NCI-H526 treated with DMSO at 0.1 percent for 48 hours (cell line): Measurements from ENCODE around the gene MCC.

ENCODE experiments used
- DNase-seq: peaks from one replicate; lab custom pipeline; 2025; lab: John Stamatoyannopoulos, UW

Gene MCC

DNA sequence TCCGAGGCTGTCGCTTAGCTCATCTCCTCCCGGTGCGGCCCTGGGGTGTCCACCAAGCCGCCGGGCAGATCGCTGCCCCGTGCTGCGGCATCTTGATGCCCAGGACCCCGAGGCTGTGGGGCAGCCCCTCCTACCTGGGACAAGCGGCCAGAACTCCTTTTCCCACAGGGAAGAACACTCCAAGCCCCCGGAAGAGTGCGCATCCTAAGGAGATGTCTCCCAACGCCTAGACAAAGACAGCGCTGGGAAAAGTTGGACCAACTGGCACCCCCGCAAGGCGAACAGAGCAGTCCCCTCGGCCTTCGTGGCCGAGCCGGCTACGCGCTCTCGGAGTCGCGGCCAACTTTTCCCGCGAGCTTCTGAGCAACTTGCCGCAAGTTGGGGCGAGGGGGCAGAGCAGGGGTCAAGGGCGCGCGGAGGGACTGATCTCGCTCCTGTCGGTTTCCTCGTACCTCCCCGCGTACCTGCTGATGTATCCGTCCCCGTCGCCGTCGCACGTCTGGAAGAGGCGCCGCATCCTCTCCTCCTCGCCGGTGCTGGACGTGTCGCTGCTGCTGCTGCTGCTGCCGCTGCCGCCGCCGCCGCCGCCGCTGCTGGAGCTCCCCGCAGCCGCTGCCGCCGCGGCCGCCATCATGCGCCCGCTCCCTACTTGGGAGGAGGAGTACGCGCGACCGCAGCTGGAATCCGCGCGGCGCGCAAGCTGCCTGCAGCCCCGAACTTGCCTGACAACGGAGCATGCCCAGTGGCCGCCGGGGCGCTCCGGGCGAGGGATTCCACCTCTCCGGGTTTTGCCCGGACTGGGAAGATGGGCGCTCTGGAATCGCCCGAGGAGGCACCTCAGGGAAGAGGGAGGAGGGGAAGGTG, at the start of gene MCC:
Gene MCC (minus strand): TSS at position 673 of the 864 bp plus-strand sequence.
- peak; percentile 61 for DNase-seq

DNA sequence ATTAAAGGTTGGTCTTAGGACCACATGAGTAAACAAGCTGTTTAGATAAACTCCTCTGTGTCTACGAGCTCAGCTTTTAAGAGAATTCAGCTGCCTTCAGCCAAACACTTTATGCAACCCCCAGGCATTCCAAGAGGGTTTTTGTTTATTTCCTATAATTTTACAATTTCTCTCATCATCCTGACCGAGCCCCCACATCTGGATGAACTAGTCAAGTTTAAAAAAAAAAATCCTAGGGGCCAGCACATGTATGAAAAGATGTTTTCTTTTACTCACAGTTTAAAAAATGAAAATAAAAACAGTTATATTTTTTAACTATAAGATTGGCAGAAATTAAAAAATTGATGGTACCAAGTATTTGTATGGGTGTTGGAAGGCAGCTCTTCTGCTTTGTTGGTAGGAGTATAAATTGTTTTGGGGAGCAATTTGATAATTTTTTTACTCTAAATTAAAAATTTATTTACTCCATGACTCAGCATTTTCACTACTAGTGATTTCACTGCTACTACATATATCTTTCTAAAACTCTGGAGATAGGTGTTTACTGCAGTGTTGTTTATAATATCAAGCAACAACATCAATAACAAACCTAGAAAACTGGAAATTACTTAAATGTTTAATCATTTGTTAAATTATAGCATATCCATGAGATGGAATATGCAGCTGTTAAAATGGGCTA, 43.4 kb upstream of the MCC start:
- DNase-seq: no peak

DNA sequence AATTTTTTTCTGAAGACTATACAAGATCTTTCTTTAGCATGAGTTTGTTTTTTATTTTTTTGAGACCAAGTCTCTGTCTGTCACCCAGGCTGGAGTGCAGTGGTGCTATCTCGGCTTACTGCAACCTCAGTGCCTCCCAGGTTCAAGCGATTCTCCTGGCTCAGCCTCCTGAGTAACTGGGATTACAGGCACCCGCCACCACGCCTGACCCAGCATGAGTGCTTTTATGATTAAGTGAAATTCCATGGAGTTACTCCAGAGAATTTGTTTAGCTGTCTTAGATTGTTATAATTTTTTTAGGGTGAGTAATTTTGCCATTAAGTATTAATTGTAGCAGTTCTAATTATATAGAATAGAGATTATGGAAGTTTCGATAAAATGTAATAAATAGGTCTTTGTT, 39.5 kb upstream of the MCC start:
- DNase-seq: no peak

DNA sequence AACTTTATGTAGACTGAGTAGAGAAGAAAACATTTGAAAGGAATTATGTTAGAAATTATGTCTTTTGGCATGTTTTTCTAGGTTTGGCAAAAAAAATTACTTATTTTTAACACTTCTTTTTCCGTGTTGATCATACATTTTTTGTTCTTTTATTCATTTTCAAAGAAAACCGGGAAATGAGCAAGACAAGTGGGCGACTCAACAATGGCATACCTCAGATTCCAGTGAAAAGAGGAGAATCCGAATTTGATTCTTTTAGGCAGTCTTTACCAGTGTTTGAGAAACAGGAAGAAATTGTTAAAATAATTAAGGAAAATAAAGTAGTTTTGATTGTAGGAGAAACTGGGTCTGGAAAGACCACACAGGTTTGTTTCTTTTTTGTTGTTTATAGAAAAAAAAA, 38.2 kb upstream of the MCC start:
- DNase-seq: no peak

DNA sequence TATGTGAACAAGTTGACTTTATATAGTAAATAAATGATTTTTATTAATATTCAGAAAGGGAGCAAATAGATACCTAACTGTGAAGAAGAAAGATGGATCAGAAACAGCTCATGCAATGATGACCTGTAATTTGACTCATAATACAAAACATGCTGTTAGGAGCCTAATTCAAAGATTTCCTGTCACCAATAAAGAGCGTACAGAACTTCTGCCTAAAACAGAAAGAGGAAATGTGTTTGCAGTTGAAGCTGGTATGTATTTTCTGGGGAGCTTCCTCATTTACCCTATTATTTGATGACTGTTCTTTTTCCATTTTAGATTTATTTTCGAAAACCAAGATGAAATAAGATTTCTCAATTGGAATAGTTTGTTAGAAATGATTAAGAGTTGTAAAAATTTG, 36.7 kb upstream of the MCC start:
- DNase-seq: no peak

DNA sequence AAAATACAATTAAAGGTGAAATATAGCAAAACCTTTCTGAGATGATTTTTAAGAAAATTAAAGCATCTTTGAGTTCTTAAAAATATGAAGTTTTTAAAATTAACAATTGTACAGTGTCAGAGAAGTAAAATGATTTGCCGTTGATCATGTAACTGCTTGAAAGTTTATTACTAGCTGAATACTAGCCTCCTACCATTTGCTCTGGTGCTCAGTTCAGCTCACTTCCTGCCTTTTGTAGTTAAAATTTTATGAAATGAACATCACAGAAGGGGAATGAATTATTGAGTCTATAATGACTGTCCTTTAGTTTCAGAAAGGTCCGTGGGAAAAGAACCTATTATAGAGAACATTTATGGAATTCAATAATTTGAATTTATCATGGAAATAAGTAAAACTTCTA, 34.9 kb upstream of the MCC start:
- no peak for DNase-seq

DNA sequence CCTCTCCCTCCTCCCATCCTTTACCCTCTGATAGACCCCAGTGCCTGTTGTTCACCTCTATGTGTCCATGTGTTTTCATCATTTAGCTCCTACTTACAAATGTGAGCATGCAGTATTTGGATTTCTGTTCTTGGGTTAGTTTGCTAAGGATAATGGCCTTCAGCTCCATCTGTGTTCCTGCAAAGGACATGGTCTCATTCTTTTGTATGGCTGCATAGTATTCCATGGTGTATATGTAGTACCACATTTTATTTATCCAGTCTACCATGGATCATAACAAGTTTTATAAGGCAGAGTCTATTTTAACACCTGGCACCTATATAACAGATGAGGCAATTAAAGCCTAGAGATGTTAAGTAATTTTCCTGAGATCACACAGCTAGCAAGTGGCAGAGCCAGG, 32.6 kb upstream of the MCC start:
- no peak for DNase-seq

DNA sequence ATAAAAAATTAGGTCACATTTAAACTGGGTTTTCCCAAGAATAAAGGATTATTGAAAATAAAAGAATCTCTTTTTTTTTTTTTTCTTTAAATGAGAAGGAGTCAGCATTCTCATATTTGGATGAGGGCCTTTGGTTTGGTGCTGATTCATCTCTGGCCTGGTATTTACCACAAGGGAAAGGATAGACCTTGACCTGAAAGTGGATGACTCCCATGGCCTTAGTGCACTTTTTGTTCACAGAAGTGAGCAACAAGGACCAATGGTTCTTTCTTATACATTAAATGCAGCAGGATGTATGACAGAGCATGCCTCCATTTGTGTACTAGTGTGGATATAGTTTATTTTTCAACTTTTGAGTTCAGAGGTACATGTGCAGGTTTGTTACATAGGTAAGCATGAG, 32.2 kb upstream of the MCC start:
- DNase-seq: no peak

DNA sequence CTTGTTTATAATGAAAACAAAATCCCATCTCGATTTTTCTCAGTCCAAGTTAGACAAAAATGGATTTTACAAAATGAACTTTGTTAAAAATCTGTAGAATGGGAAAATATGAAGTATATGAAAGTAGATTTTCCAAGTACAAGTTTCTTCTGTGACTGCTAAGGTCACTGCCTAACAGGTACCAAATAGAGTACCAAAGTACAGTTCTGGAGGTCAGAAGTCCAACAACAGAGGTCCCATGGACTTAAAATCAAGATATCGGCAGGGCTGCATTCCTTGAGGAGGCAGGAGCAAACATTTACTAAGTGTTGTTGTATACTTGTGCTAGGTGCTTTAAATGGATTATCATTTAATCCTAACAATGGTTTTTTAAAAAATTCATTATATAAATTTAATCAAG, 31.2 kb upstream of the MCC start:
- DNase-seq: no peak

DNA sequence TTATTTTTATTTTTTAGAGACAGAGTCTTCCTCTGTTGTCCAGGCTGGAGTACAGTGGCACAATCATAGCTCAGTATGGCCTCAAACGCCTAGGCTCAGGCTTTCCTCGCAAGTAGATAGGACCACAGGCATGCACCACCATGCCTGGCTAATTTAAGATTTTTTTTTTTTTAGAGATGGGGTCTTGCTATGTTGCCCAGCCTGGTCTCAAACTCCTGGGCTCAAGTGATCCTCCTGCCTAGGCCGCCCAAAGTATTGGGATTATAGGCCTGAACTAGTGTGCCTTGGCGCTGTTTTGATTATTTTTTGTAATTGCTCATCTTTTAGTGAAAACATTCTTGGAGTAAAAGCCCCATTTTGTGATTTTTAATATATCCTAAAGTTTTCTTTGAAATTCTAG, 30.6 kb upstream of the MCC start:
- DNase-seq: no peak

DNA sequence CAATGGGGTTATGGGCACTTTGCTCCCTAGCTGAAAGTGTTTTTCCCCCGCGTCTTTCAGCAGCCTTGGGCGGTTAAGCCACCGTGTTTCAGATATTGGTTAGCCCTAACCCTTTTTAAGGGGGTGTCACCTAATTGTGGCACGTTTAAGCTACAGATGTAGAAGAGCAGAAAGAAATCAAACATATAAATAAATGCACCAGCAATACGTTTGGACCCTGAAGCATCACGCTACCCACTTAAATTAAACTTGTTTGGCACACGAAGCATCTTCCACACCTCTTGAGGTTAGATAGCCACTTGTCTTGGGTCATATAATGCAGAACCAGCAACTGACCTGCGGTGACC, 26.0 kb upstream of the MCC start:
- no peak for DNase-seq

DNA sequence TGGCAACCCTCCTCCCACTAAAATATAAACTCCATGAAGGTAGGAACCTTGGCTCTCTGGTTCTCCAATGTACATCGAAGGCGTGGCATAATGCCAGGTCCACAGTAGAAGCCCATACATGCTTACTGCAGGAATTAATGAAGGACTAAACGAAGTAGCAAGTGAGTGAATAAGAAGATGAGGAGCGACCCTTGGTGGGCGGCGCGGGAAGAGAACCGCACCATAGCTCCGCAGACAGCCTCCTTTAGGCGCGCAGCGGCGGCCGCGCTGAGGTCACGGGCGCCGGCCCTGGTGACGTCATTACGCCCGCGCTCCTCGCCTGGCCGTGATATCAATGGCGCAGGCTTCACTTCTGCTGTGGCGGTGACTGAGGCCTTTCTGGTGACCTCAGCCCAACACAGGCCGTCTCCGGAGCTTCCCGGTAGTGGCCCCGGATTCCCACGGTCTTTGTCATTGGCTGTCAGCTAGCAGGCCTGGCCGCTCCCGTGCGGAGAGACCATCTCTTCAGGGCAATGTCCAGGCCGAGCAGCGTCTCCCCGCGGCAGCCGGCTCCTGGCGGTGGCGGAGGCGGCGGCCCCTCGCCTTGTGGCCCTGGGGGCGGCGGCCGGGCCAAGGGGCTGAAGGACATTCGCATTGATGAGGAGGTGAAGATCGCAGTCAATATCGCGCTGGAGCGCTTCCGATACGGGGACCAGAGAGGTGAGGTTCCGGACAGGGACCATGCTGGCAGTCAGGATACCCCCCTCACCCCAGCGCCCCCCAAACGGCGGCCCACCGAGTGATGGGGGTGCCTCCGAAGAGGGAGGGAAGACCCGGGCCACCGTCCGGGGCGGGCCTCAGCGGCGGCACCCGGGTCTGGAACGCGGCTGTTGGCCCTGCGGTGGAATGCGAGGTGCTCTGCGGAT, 25.4 kb upstream of the MCC start, which contains the start of gene YTHDC2:
Gene YTHDC2 (plus strand): TSS at position 311 of the 905 bp plus-strand sequence. CDS start 202 bp downstream, at position 513.
- peak; percentile 69 for DNase-seq

DNA sequence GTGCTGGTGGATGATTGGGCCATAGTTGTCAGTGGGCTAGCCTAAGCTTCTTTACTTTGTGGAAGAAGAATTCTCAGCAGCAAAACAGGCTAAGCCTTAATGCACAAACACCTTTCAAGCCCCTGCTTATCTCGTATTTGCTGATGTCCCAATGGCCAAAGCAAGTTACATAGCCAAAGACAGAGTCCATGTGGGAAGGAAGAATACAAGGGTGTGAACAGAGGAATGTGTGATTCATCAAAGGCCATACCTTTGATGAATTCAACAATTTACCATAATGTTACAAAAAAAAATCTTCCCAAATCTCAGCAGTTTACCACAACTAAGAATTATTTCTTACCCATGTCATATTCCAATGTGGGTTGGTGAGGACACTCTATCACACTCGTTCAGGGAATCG, 24.1 kb upstream of the MCC start:
- no peak for DNase-seq

DNA sequence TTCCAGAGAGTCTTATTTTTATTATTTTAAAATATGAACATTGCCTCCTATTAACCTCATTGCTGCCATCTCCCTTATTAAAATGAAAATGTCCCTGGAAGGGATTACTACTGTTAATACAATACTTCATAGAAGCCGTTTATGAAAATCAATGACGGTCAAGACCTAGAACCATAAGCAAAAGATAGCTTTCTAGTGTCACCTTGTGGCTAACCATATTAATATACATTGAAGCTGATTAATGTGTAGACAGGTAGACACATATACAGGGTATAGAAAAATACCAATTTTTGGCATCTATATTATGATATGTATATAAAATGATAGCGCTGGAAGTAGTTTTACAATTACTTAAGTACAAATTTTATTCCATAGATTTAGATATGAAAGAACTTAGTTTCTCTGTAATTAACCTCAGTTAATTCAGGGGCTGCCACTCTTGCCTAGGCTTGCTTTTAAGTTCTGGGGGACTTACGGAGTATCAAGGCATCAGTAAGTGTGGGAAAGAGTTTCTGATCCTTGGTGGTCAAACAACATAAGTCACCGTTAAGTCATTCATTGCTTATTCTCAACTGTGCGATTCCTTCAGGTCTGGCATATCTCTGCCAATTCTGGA, 22.7 kb upstream of the MCC start:
- DNase-seq: peak; percentile 24

DNA sequence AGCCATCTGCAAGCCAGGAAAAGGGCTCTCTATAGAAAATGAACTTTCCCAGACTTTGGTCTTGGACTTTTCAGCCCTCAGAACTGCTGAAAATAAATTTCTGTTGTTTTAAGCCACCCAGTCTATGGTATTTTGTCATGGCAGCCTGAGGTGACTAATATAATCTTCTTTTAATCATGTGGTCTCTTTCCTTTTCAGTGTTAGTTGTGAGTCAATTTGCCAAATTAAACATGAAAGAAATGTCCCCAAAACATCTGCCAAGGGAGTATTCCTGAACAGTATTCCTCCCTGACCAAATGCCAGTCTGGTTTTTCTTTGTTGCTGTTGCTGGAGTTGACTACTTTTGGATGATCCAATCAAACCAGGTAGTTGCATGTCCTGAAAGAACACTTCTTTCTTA, 20.5 kb upstream of the MCC start:
- no peak for DNase-seq

DNA sequence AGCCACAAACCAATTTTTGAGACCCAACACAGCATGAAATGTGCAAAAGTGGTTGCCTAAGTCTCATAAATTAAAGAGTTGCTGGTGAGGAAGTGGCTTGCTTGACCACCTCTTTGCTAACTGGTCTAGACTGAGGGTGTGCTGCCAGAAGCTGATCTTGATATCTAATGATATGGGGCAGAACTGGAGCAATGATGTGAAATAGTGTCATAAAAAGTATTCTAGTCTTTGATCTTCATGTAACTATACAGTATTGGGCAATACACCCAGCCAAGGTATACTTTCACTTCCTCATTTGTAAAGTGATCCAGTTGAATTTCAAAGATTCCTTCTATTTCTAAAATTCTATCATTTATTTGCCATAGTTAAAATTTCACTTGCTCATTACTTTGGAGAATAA, 19.3 kb upstream of the MCC start:
- no peak for DNase-seq

DNA sequence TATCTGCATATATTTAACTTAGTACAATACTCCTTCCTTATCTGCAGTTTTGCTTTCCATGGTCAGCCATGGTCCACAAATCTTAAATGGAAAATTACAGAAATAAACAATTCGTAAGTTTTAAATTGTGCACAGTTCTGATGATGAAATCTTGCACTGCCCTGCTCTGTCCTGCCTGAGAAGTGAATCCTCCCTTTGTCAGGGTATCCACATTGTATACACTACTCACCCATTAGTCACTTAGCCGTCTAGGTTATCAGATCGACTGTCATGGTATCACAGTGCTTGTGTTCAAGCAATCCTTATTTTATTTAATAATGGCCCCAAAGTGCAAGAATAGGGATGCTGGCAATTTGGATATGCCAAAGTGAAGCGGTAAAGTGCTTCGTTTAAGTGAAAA, 16.9 kb upstream of the MCC start:
- DNase-seq: no peak

DNA sequence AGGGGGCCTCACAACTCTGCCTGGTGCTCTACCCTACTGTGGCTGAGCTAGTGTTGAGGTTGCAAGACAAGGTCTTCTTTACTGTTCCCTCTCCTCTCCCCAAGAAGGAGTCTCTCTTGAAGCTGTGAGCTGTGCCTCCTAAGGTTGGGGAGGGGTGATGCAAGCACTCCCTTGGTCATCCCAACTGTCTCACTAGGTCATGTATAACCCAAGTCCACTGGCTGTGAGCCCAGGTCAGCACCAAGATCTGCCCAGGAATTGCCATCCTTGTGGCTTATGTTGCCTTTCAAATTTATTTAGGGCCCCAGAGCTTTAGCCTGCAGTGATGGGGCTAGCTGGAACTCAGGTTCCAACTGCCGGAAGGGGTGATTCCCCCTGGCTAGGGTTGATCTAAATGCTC, 14.9 kb upstream of the MCC start:
- DNase-seq: no peak

DNA sequence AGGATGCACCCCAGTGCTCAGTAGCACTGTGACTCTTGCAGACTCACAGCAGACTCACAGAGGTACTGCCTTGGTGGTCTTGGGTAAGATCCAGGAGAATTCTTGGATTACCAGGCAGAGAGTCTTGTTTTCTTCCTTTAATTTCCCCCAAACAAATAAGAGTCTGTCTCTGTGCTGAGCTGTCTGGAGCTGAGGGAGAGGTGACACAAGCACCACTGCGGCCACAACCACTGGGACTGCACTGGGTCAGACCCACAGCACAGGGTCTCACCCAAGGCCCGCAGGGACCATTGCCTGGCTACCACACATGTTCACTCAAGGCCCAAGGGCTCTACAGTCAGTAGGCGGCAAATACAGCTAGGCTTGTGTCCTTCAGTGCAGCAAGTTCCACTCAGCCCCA, 13.8 kb upstream of the MCC start:
- DNase-seq: no peak

DNA sequence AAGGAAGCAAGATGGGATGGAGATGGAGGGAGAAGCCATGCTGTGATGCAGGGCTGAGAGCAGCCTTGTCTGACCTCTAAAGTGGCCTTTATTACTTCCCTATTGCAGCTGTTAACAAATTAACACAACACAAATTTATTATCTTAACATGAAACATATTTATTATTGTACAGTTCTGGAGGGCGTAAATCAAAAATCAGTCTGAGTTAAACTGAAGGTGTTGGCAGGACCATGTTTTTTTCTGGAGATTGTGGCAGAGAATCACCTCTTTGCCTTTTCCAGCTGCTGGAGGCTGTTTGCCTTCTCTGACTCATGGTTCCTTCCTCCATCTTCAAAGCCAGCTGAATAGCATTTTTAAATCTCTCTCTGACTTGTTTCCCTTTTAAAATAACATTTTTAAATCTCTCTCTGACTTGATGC, 7.2 kb upstream of the MCC start:
- no peak for DNase-seq

DNA sequence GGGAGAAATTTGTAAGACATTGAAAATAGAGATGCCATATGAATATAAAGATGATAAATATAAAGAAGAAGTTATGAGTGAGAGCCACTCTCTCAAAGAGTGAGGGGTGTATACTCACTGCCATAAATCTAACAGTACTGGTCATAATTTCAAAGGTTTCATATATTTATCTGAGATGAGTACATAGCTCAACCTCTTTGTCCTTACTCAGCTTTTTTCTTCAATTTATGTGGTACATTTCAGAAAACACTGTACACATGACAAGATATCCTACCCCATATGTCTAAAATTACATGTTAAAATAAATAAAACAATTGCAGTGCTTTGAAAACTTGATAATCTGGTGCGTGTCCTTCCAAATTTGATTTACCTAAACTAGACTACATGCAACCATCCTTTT, 5.2 kb upstream of the MCC start:
- no peak for DNase-seq

DNA sequence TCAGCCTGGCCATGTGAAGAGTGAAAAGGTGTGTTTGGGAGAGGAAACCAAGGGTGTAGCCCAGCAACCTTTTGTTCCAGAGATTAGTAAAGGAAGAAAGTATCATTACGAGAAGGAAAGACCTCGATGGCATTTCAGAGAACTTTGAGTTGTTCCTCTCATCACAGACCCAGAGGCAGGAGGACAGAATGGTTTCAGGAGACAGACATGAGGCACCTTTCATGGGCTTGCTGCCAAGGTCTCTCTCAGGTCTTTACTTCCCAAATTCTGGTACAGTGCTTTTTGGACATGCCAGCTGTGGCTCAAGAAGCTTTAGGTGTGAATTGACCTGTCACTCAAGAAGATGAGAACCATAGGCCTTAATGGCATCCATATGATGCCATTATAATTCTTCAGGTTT, 2.8 kb upstream of the MCC start:
- DNase-seq: no peak
